ENCODE data around the gene PPCDC. TPM values are rescaled to one million over a fixed set of nuclear protein-coding genes. Genes with fewer than 3 reads are reported as not detected.

The PPCDC gene
- total RNA-seq, 4 donors from 2014 or later, result 11.6 to 14.7 (median 12.4) TPM

- Histone ChIP-seq H3K36me3 (no peaks in the 10 kb centered on the region), H3K4me1 (no peaks in the 10 kb centered on the region), H3K27ac (peak overlapping the region in 1 of 4 donors; percentile 23), H3K27me3 (no peaks in the 10 kb centered on the region), H3K9me3 (no peaks in the 10 kb centered on the region), H3K4me3 (no peak overlapping the region)
- intact Hi-C loops (cut with DNase I), result no loop called here
- DNase-seq, result no peak
- no peak for TF ChIP-seq POLR2A (IDR thresholded peaks at IDR 0.05)
- no peak for TF ChIP-seq CTCF (IDR thresholded peaks at IDR 0.05)
- WGBS, 2 donors, result 58 to 76% methylated on average over 5 of the region's 5 CpGs
These were observed 15.2 kb upstream of the PPCDC start for GRCh38 chr15:75008221-75008625.

- H3K27me3 ChIP-seq, result no peaks in the 10 kb centered on the region
- DNase-seq, result no peak
- no peaks in the 10 kb centered on the region for H3K36me3 ChIP-seq
- H3K4me3 ChIP-seq, result no peak overlapping the region
- WGBS, 2 donors, result 58 to 63% methylated on average over 6 of the region's 6 CpGs
- H3K9me3 ChIP-seq, result no peaks in the 10 kb centered on the region
- intact Hi-C loops (cut with DNase I), result no loop called here
- no peaks in the 10 kb centered on the region for H3K4me1 ChIP-seq
- TF ChIP-seq CTCF (IDR thresholded peaks at IDR 0.05) (no peak), POLR2A (IDR thresholded peaks at IDR 0.05) (no peak)
- H3K27ac ChIP-seq, result peak overlapping the region in 1 of 4 donors; percentile 23
These were observed 14.6 kb upstream of the PPCDC start for GRCh38 chr15:75008629-75009326.

- DNase-seq, result no peak
- Histone ChIP-seq H3K27ac (no peak overlapping the region), H3K36me3 (no peaks in the 10 kb centered on the region), H3K27me3 (no peaks in the 10 kb centered on the region), H3K4me3 (no peak overlapping the region), H3K4me1 (no peaks in the 10 kb centered on the region), H3K9me3 (no peaks in the 10 kb centered on the region)
- intact Hi-C loops (cut with DNase I), result no loop called here
- TF ChIP-seq CTCF (IDR thresholded peaks at IDR 0.05) (no peak), POLR2A (IDR thresholded peaks at IDR 0.05) (no peak)
- WGBS, 2 donors, result 94 to 97% methylated on average over 12 to 13 of the region's 15 CpGs
These were observed 7.0 kb upstream of the PPCDC start for GRCh38 chr15:75016431-75016830.

GRCh38 chr15:75019916-75020315, 3.5 kb upstream of the PPCDC start:
- Histone ChIP-seq H3K4me3 (no peak overlapping the region), H3K36me3 (no peaks in the 10 kb centered on the region), H3K4me1 (peaks cover 8 to 12% (median 10%) of the 10 kb centered on the region in 3 donors), H3K27ac (no peak overlapping the region), H3K27me3 (no peaks in the 10 kb centered on the region), H3K9me3 (no peaks in the 10 kb centered on the region)
- intact Hi-C loops (cut with DNase I), result no loop called here
- 92% methylated on average over 3 of the region's 3 CpGs; no CpG with 5 or more reads in 1 of the 2 donors for WGBS, 2 donors
- TF ChIP-seq CTCF (IDR thresholded peaks at IDR 0.05), result no peak
- no peak for TF ChIP-seq POLR2A (IDR thresholded peaks at IDR 0.05)
- DNase-seq, result no peak

GRCh38 chr15:75021341-75021740, 2.0 kb upstream of the PPCDC start:
- Histone ChIP-seq H3K36me3 (no peaks in the 10 kb centered on the region), H3K4me3 (no peak overlapping the region), H3K9me3 (no peaks in the 10 kb centered on the region), H3K27ac (no peak overlapping the region), H3K4me1 (peaks cover 8 to 19% (median 14%) of the 10 kb centered on the region in 3 donors), H3K27me3 (no peaks in the 10 kb centered on the region)
- 78 to 79% methylated on average over 6 of the region's 8 CpGs for WGBS, 2 donors
- intact Hi-C loops (cut with DNase I), result no loop called here
- TF ChIP-seq CTCF (IDR thresholded peaks at IDR 0.05) (no peak), POLR2A (IDR thresholded peaks at IDR 0.05) (no peak)
- DNase-seq, result no peak

All from esophagus squamous epithelium (tissue), 5 donors.